OCI-LY3 (cell line): ENCODE data around the gene MAPKAPK3.

ENCODE experiments used
- CTCF ChIP-seq: fragments of 200-600, 300-600 bp; sonication (generic); IDR thresholded peaks from 2 replicates; pipeline ENCODE4 v1.5.1; 2014; ENCODE audit warnings: antibody characterized with exemption, low read length, low read depth
- EZH2phosphoT487 ChIP-seq: fragments of 200-600 bp; shearing (Covaris generic); IDR thresholded peaks from 2 replicates; pipeline ENCODE4 v1.6.1; 2018; ENCODE audit warnings: antibody characterized with exemption, mixed run types, low read depth

DNA sequence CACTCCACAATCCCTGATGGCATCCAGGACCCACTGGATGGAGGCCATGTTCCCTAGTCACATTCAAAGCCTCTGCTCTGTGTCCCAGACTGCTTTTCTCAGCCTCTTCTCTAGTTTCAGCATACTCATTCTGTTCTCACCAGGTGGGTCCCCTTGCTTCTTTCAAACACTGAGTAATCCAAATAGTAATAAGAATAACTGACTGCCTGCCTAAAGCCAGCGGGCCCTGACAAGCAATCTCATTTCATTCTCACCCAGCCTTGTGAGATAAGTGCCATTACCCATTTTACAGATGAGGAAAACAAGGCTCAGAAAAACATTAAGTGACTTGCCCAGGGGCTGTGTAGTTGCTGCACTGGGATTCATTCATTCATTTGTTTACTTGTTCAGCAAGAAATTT, 25.4 kb downstream of the MAPKAPK3 start:
- TF ChIP-seq CTCF (no peak), EZH2phosphoT487 (no peak)
